HG02885 (cell line): ENCODE data around the gene PKP4.

Source experiments
- ATAC-seq: cut with Tn5 transposase; IDR thresholded peaks from one replicate; pipeline ENCODE4 v1.9.1; 2021; ENCODE audit warnings: mild to moderate bottlenecking; ENCODE audit not compliant: unreplicated experiment, poor library complexity

The PKP4 gene

GRCh38 chr2:158726911-158727592, 270.3 kb downstream of the PKP4 start:
- no peak for ATAC-seq

- no peak for ATAC-seq
These were observed 271.7 kb downstream of the PKP4 start for GRCh38 chr2:158728422-158728821.

- ATAC-seq: no peak
These were observed 272.7 kb downstream of the PKP4 start for GRCh38 chr2:158729451-158729850.

- no peak for ATAC-seq
These were observed 273.3 kb downstream of the PKP4 start for GRCh38 chr2:158729873-158730620.

- ATAC-seq: no peak
These were observed 273.9 kb downstream of the PKP4 start for GRCh38 chr2:158730621-158731140.

- no peak for ATAC-seq
These were observed 274.6 kb downstream of the PKP4 start for GRCh38 chr2:158731386-158731785.
